Psoas muscle (tissue), 8 donors: Measurements from ENCODE around the gene PCDH9. TPM values are rescaled to one million over a fixed set of nuclear protein-coding genes. Genes with fewer than 3 reads are reported as not detected.
"Not testable (repeated sequence)": the region's sequence is repeated elsewhere in the genome, so short reads cannot be mapped to it uniquely, and the experiment has no call there.

ENCODE experiments used
- ATAC-seq, 4 donors: fragments of 200-7000 bp; cut with Tn5 transposase; one replicate each; pipeline ENCODE4 v1.9.1; 2020; ENCODE audit warnings: moderate library complexity in 3 of 4, mild to moderate bottlenecking in 2 of 4
- DNase-seq, 2 donors: peaks; one replicate each; pipeline ENCODE4 v3.0.0-alpha.2; 2020
- H3K27ac ChIP-seq: fragments of 200-600 bp; one replicate; pipeline ENCODE4 v1.8.0; 2022
- H3K27me3 ChIP-seq, 3 donors: fragments of 200-600 bp in 1 of 3; one replicate each; pipeline versions ENCODE4 v1.6.1 to v1.8.0; 2013 to 2022; ENCODE audit warnings: low read length in 2 of 3, mild to moderate bottlenecking in 2 of 3, moderate library complexity in 1 of 3; ENCODE audit not compliant: insufficient read depth in 3 of 3
- H3K36me3 ChIP-seq, 2 donors: fragments of 200-600 bp in 1 of 2; one replicate each; pipeline versions ENCODE4 v1.6.1 to v1.8.0; 2013 to 2022; ENCODE audit warnings: low read depth in 1 of 2, mild to moderate bottlenecking in 1 of 2, moderate library complexity in 1 of 2; ENCODE audit not compliant: insufficient read depth in 1 of 2
- H3K4me1 ChIP-seq: fragments of 200-600 bp; one replicate; pipeline ENCODE4 v1.8.0; 2022
- H3K4me3 ChIP-seq: fragments of 200-600 bp; one replicate; pipeline ENCODE4 v1.8.0; 2022; ENCODE audit warnings: mild to moderate bottlenecking
- H3K9me3 ChIP-seq: fragments of 200-600 bp; one replicate; pipeline ENCODE4 v1.8.0; 2022
- WGBS, 3 donors: extraction: QIAGEN DNeasy Blood & Tissue Kit; methylation state at CpG; one replicate each; pipeline versions ENCODE4 v1.1.6 to v1.1.7; 2013; 5-methylcytosine and 5-hydroxymethylcytosine counted together
- intact Hi-C, 2 donors: fragments of 100-400 bp; cut with DNase I; formaldehyde crosslinking; loops; one replicate each; pipeline versions ENCODE4 v1.11.0 to v1.14.2; 2022
- polyA plus RNA-seq, 3 donors: library from polyadenylated mRNA; stranded (reverse); fragments of 200-250 nt; gene quantifications; one replicate each; pipeline ENCODE4 v1.2.3, GENCODE V29; 2013
- total RNA-seq, 4 donors: library from RNA; stranded (reverse); fragmentation: NEBNext Ultra II Directional in 2 of 4; extraction: Animal tissue kit (Norgen Biotek cat#: 25700) in 2 of 4; gene quantifications; one replicate each; pipeline versions ENCODE4 v1.2.1 to v1.2.4, GENCODE V29; 2021 to 2023
- TF ChIP-seq, protein P1 (sequence below): fragments of 200-600 bp; IDR thresholded peaks from one replicate; pipeline ENCODE4 v1.8.0; 2022; ENCODE audit warnings: antibody characterized with exemption
- donor health status: healthy with polysubstance abuse.
- donor health status: DM: no; HTN: no; CAD: no; lungs with moderate emphysema.
- donor health status: Bipolar disorder and iron deficiency.
- donor health status: healthy.
- donor health status: DM: yes; HTN: yes; CAD: no.
- donor health status: DM: no; HTN: no; CAD: no.
- donor health status: DM: no; HTN: no; CAD: no.
- donor health status: DM: yes; HTN: yes; CAD: no.

PCDH9 gene
- total and polyA plus RNA-seq, 7 donors = 0.27 to 4.9 (median 2.1) TPM

DNA sequence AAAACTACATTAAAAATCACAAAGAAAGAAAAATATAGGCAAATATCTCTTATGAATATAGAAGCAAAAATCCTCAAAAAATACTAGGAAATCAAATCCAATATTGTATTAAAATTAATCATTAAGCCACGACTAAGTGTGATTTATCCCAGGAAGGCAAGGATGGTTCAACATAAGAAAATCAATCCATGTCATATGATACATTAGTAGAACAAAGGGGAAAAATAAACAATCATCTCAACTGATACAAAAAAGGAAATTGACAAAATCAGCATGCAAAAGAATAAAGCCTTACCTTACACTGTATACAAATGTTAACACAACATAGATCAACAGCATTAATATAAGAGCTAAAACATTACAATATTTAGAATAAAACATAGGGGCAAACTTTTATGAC, 933.3 kb downstream of the PCDH9 start:
- Histone ChIP-seq H3K27me3 (no peaks in the 10 kb centered on the region), H3K27ac (no peak overlapping the region), H3K36me3 (no peaks in the 10 kb centered on the region), H3K4me3 (no peak overlapping the region), H3K9me3 (no peaks in the 10 kb centered on the region), H3K4me1 (no peaks in the 10 kb centered on the region)
- TF ChIP-seq, protein P1, sequence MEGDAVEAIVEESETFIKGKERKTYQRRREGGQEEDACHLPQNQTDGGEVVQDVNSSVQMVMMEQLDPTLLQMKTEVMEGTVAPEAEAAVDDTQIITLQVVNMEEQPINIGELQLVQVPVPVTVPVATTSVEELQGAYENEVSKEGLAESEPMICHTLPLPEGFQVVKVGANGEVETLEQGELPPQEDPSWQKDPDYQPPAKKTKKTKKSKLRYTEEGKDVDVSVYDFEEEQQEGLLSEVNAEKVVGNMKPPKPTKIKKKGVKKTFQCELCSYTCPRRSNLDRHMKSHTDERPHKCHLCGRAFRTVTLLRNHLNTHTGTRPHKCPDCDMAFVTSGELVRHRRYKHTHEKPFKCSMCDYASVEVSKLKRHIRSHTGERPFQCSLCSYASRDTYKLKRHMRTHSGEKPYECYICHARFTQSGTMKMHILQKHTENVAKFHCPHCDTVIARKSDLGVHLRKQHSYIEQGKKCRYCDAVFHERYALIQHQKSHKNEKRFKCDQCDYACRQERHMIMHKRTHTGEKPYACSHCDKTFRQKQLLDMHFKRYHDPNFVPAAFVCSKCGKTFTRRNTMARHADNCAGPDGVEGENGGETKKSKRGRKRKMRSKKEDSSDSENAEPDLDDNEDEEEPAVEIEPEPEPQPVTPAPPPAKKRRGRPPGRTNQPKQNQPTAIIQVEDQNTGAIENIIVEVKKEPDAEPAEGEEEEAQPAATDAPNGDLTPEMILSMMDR = no peak
- WGBS, 3 donors = 79 to 84% (median 84%) methylated on average over 1 of the region's 1 CpG
- intact Hi-C loops = no loop called here
- ATAC-seq (no peak), DNase-seq (no peak)

- intact Hi-C loops = no loop called here
- TF ChIP-seq, protein P1 = no peak
- ATAC-seq (no peak), DNase-seq (no peak)
- Histone ChIP-seq H3K4me3 (no peak overlapping the region), H3K27ac (no peak overlapping the region), H3K9me3 (no peaks in the 10 kb centered on the region), H3K27me3 (no peaks in the 10 kb centered on the region), H3K4me1 (no peaks in the 10 kb centered on the region), H3K36me3 (no peaks in the 10 kb centered on the region)
Measured at GRCh38 chr13:66296328-66296727, 933.8 kb downstream of the PCDH9 start.

- H3K36me3 ChIP-seq, DNase-seq, H3K4me1 ChIP-seq, H3K27me3 ChIP-seq, H3K27ac ChIP-seq, H3K4me3 ChIP-seq, H3K9me3 ChIP-seq, intact Hi-C loops, ATAC-seq: not testable (repeated sequence)
- WGBS, 3 donors = 95 to 98% (median 96%) methylated on average over 5 of the region's 5 CpGs
Measured at GRCh38 chr13:66286806-66287205, 943.3 kb downstream of the PCDH9 start.

- intact Hi-C loops = no loop called here
- DNase-seq (no peak), ATAC-seq (no peak)
- Histone ChIP-seq H3K4me3 (no peak overlapping the region), H3K27me3 (no peaks in the 10 kb centered on the region), H3K9me3 (no peaks in the 10 kb centered on the region), H3K4me1 (no peaks in the 10 kb centered on the region), H3K36me3 (no peaks in the 10 kb centered on the region), H3K27ac (no peak overlapping the region)
- WGBS, 3 donors = 85 to 100% (median 95%) methylated on average over 1 of the region's 1 CpG
- TF ChIP-seq, protein P1 = no peak
Measured at GRCh38 chr13:66275416-66275815, 954.7 kb downstream of the PCDH9 start.

- intact Hi-C loops = no loop called here
- no peak for ATAC-seq
- Histone ChIP-seq H3K4me1 (no peaks in the 10 kb centered on the region), H3K4me3 (no peak overlapping the region), H3K36me3 (no peaks in the 10 kb centered on the region), H3K27ac (no peak overlapping the region), H3K9me3 (no peaks in the 10 kb centered on the region), H3K27me3 (no peaks in the 10 kb centered on the region)
- TF ChIP-seq, protein P1 = no peak
- 62 to 70% (median 65%) methylated on average over 1 of the region's 1 CpG for WGBS, 3 donors
- DNase-seq = no peak
Measured at GRCh38 chr13:66273011-66273410, 957.1 kb downstream of the PCDH9 start.
